Caki2 (cell line): ENCODE data around the gene ASTN2. TPM values are rescaled to one million over a fixed set of nuclear protein-coding genes. Genes with fewer than 3 reads are reported as not detected.

Experiments used
- DNase-seq: peaks from one replicate; pipeline ENCODE4 v3.0.0-alpha.2; 2015; ENCODE audit warnings: low read depth
- in situ Hi-C: cut with HindIII; loops from 2 replicates; pipeline ENCODE4 v1.10.0; 2016; ENCODE audit warnings: low sequenced_read_pairs, low pct_unique_long_range_greater_than_20kb, mixed read lengths
- total RNA-seq: library from RNA; depleted of rRNA; stranded (reverse); fragments of >200 nt; shearing (Covaris generic); gene quantifications from 2 replicates; pipeline ENCODE4 v1.2.3, GENCODE V29; 2014; ENCODE audit warnings: low replicate concordance

The ASTN2 gene
- total RNA-seq, 1 experiment from 2014 or later, result 25.1 TPM

GRCh38 chr9:117416856-117417255 is 2.0 kb upstream of the ASTN2 start:
- in situ Hi-C loops, result no loop called here
- no peak for DNase-seq

DNA sequence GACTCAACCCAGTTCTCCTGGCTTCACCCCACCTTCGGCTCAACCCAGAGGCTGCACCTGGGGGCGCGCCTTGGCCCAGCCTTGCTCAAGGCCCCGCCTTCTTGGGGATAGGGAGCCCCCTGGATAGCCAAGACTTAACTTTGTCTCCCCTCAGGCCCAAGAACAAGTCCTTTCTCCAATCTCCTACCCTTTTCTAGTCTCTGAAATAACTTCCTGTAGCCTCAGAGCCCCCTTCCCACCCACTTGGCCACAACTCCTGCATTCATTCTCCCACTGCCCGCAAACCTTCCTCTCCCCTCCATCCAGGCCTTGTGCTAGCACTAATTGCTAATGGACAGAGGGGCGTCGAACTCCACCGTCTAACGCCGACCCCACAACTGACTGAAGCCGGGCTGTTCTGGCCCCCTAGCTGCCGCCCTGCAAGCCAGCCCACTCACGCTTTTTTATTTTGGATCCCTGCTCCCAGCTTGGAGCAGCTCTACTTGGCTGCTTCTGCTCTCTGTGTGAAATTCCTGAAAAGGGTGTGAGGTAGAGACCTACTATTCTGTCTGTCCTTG is 579 bp upstream of the ASTN2 start:
- in situ Hi-C loops, result no loop called here
- no peak for DNase-seq

GRCh38 chr9:117414220-117414905 is 494 bp downstream of the ASTN2 start:
- in situ Hi-C loops, result no loop called here

DNA sequence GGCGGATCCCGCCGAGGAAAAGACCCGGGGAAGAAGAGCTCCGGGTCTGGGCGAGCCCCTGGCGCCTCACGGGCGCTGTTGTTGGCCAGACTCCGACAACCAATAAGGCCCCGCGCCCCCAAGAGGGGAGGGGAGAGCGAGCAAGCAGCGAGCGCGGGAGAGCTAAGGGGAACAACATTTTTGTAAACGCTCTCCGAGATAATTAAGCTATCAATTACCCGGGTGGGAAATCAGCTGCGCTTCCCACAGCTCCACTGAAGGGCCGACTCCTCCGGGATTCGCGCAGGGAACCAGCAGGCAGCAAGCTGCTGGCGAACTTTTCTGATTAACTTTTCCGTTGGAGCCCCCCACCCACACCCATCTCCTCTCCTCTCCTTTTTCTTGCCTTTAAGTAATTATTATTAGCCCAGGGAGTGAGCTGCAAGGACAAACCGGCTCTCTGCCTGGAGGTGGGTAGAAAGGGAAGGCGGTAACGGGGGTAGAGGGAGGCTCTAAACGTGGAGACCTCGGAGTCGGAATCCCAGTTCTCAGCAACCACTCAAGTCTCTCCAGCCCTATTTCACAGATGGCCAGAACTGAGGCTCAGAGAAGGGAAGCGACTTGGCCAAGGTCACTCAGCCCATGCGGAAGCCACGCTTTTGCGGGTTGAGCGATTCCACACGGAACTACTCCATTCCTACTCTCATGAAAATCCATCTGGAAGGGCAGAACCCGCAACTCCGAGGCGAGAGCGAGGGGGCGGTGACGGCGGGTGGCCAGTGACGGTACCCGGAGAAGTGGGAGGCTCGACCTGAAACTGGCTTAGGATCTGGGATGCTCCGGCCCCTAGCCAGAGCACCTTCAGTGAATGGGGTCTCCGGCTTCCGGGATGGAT is 1.3 kb downstream of the ASTN2 start:
- in situ Hi-C loops, result no loop called here
- no peak for DNase-seq

More at GRCh38 chr9:117414220-117414905, 494 bp downstream of the ASTN2 start:
- DNase-seq, result peak; percentile 21

GRCh38 chr9:117412841-117413240 is 2.0 kb downstream of the ASTN2 start:
- DNase-seq, result no peak
- in situ Hi-C loops, result no loop called here

- in situ Hi-C loops, result no loop called here
- DNase-seq, result no peak
Measured at GRCh38 chr9:117412006-117412715, 2.7 kb downstream of the ASTN2 start.

DNA sequence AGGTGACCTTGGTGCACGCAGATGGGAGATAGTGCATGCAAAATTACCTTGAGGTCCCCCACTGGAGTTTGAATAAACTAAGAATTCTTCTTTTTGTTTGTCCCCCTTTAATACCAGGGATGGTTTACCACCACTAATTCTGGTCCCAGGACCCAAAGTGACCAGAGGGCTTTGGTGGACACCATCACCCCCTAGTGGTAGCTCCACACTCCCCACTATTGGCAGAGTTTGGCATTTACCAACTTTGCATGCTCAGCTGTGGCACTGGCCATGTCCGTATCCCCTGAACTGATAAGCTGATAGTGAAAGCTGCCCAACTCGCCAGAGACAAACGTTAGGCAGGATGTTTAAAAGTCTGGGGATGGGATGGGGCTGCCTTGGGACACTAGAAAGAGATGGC is 3.3 kb downstream of the ASTN2 start:
- in situ Hi-C loops, result no loop called here
- peak; percentile 28 for DNase-seq

DNA sequence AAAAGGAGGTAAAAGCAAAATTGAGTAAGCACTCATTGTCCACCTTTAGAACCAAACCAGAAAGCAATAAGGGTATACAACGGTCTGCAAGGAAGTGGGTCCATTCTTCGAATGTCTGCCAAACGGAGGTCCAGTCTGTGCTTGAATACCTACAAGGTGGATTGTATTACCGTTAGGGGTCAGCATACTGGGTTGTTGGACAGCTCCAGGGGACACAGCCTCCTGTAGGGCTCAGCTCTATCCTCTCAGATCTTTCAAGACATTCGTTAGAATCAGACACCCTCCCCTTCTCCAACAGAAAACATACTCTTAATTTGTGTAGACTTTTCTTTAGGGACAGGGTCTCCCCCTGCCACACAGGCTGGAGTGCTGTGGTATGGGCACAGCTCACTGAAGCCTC is 5.5 kb downstream of the ASTN2 start:
- in situ Hi-C loops, result no loop called here
- no peak for DNase-seq

DNA sequence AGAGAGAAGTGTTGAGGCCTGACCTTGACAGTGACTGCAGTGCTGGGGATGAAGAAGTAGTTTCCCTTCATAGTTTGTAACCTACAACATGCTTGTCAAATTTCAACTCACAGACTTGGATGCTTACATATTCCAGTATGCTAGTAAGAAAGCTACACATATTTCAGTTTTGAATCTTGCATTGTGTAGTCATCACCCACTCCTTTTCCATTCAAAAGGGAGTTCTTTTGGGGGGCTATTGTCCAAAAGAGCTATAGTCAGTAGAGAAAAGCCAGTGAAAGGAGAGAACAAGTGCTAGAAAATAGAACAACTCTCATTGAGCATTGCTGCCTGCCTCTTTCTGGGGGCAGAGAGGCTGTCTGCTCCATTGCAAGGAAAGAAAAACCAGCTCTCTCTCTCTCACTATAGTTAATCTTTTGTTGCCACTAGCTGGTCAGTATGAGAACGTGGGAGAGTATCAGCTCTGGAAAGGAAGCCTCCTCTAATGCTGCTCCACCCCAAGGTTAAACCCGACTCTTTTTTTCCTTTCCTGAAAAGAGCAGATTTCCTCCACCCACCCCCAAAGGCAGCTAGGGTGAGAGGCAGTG is 7.3 kb downstream of the ASTN2 start:
- in situ Hi-C loops, result no loop called here
- DNase-seq, result no peak

DNA sequence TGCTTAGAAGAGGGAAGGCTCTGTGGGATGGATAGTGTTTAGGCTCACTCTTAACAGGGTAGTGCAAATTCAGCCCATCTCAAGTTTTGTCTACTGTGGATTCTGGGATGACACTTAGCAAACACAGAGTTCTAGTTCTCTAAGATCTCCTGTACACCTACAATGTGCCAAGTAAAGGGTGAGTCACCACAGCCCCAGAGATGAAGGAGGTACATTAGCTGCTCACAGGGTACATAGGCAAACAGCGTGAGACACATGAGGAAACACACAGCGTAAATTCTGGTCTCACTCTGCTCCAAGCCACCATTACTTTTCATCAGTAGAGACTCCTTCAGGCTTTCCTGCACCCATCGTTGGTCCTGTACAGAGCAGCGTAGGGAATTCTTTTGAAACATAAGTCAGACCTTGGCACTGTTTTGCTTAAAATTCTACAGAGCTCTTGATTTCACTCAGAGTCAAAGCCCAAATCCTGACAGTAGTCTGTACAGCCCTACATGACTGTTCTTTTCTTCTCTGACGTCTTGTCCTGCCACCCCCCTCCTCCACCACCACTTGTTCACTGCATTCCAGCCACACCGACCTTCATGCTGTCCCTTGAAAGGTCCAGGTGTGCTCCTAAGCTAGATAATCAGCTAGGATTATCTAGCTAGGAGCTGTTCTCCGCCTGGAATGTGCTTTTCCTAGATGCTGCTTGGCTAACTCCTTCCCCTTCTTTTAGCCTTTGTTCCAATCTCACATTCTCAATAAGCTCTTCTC is 8.7 kb downstream of the ASTN2 start:
- in situ Hi-C loops, result no loop called here
- DNase-seq, result no peak

- in situ Hi-C loops, result no loop called here
- no peak for DNase-seq
Measured at GRCh38 chr9:117403848-117404247, 11.0 kb downstream of the ASTN2 start.

DNA sequence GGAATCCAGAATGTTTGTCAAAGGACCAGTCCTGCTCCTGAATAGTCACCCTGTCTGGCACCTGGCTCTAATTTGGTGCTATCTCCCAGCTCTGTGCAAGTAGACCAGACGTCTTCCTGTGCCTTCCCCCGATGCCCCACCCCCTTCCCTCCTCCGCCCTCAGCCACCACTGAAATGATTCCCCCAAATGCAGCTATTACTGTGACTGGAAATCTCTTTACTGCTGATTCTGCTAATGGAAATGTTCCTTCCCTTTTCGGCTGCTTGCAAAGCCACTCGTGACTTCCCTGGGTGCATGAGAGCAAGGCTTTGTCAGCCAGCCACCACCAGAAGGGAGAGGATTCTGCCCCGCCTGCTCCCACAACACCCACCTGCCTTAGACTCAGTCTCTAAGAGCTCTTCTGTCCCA is 11.4 kb downstream of the ASTN2 start:
- DNase-seq, result no peak
- in situ Hi-C loops, result no loop called here

GRCh38 chr9:117400171-117400570 is 14.7 kb downstream of the ASTN2 start:
- in situ Hi-C loops, result no loop called here
- DNase-seq, result no peak

DNA sequence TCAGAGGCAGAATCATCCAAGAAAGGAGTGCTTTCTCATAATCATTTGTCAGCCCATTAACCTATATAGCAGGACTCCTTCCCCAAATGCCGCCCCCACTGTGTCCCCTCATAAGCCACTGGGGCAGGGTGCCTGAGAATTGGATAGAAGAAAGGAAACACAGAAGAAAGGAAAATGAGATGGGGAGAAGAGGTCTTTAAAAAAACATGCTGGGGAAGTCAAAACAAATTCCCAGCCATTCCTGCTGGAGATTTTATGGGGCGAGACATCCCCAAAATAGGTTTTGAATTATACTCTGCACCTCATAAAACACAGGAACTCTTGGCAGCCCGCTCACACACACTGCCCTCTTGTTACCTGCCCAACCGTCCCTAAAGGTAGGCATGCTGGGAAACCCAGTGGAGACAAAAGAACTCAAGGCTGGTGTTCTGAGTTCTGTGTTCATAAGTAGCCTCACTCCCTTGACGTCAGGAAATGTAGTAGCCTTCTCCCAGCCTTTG is 19.7 kb downstream of the ASTN2 start:
- DNase-seq, result no peak
- in situ Hi-C loops, result no loop called here

GRCh38 chr9:117394655-117395054 is 20.2 kb downstream of the ASTN2 start:
- DNase-seq, result no peak
- in situ Hi-C loops, result no loop called here

DNA sequence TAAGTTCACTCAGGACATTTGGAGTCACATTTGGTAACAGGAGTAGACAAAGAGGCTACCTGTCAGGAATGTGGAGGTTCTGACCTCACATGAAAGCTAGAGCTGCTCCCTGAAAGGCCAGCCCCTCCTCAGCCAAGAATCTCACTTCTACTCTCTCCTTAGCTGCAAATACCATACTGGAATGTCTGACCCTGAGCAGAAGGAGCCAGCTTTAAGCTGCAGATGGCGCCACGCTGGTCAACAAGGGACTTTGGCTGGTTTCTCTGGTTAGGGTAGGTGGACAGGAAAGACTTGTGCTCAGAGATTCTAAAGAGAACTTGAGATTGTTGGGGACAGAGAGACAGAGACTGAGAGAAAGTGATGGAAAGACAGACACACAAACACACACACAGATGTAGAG is 21.9 kb downstream of the ASTN2 start:
- in situ Hi-C loops, result no loop called here

GRCh38 chr9:117387422-117387821 is 27.4 kb downstream of the ASTN2 start:
- in situ Hi-C loops, result no loop called here
- DNase-seq, result no peak

More for the DNA sequence above, 21.9 kb downstream of the ASTN2 start:
- no peak for DNase-seq

GRCh38 chr9:117379341-117379740 is 35.5 kb downstream of the ASTN2 start:
- DNase-seq, result no peak
- in situ Hi-C loops, result no loop called here
